DMS 273 (cell line): ENCODE data around the gene AMPH.

Experiments
- DNase-seq: peaks from one replicate; lab custom pipeline; 2025; ENCODE audit not compliant: unreplicated experiment; lab: John Stamatoyannopoulos, UW

Gene AMPH

DNA sequence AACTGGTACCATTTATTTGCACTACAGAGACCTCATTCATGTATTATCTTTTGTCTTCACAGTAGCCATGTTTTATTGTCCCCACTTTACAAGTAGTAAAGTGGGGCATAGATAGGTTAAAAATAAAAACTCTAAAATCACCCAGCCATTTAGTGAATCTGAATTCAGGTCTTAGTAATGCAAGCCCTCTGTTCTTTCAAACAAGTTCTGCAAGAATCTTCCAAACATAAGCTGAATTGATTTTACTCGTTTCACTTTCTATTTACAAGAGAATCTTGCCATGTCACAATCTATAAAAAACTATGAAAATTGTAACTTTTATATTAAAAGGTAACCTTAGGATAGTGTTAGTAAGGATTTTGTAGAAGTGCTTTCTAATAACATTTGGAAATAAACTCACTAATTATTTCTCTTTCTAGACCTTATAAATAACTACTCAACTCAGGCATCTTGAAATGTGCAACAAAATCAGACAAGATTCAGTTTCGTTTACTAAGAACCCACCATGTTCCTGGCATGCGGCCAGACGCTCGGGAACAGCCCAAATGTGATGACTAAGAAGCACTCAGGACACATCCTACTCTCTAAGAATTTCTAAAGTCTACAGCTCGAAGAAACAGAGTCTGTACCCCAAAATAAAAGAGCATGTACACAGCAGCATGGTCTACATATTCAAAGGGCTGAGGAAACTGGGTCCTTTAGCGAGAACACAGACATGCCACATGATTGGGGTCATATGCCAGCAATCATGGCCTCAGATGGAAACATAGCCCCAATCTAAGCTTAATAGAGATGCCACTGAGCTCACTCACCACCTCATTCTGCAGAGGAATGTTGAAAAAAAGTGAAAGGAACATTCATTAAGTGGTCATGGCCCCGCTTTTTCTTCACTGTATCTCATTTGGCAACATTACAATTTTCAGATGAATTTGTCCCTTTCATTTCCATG, 167.6 kb downstream of the AMPH start:
- DNase-seq, result peak; percentile 65

DNA sequence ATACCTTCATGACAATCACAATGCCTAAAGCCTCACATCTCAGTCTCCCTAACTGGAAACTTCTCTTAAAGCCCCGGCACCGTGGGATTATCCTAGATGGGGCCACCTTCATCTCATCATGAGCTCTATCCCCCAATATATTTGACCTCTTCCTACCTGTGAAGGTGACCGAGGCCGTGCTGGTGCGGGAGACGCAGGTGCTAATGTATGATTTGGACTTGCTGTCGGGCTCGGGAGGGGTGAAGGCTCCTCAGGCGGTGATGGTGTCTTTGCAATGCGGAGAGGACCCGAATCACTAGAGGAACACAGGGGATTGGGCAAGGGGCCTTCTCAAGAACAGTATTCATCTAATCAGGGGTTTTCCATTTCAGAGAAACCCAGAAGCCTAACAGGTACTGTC, 168.4 kb downstream of the AMPH start:
- no peak for DNase-seq

DNA sequence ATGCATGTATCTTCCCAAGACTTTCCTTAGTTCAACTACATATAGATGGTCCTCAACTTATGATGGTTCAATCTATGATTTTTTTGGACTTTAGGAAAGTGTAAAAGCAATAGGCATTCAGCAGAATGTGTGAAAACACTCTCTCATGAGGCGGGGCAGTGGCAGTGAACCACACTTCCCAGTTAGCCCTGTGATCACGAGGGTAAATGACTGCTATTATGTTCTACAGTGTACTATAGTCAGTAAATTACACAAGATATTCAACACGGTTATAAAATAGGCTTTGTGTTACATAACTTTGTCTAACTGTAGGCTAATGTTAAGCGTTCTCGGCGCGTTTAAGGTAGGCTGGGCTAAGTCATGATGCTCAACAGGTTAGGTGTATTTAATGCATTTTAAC, 169.3 kb downstream of the AMPH start:
- DNase-seq, result no peak

DNA sequence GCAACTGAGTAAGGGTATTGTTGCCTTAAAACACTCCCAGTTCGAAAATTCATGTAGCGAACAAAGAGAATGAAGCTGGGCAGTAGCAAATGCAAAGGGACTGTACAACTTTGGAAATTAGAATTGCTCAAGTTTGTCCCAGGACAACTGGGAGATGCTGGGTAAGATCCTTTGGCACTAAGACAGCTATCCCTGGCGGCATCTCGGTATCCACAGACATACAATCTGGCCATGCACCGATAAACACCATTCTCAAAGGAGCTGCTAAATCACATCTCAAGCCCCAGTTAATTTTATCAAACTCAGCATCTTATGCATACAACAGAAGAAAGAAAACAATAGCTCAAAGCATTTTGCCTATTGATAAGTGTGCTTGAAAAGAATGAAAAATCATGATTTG, 177.3 kb downstream of the AMPH start:
- DNase-seq, result peak; percentile 48

DNA sequence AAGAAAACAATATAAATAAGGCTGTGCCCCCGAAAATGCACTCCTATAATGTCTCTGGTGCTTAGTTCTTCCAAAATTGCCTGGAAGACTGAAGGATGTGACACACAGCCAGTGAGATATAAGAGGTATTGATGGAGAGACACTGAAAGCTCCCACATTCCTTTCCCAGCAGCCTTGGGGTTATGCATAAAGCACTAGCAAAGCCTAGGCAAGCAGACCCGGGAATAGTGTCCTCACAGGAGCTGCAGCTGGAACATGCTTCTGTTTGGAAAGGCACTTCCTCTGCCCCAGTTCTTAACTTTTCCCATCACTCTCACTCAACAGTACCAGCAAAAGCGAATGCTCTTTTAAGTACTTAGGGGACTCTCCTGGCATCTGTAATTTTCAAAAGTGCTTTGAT, 178.0 kb downstream of the AMPH start:
- peak; percentile 21 for DNase-seq

DNA sequence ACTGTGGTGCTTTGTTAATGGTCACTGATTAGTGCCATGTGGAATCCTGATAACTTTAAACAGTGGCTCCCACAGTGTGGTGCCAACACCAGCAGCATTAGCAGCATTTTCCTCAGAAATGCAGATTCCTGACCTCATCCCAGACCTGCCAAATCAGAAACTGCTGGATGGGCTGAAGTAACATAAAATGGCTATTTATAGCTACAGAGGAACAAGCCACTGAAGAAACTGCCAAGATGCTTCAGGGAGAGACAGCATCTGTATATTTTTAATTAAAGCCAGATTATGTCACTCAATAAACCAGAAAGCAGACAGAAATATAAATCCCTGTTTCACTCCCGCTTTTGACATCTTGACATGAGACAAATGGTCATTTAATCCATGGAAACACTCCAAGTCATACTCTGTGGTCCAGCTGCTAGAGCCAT, 178.5 kb downstream of the AMPH start:
- DNase-seq, result no peak

DNA sequence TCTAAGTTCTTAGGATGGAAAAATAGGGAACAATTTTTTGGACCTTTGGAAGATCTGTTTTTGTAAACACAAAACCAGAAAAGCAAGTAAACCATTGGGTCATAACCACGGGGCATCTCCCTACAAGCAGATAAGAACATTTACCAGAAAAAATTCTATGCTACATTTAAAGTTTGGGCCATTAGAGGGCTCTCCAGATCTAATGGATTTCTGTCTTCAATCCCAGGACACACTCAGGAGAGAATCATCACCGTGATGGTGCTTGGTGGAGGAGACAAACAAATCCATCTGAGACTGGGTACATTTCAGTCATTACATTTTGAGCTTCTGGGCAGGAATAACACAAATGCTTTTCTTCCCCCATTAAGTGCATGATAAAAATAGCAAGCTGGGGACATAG, 179.3 kb downstream of the AMPH start:
- peak; percentile 69 for DNase-seq

DNA sequence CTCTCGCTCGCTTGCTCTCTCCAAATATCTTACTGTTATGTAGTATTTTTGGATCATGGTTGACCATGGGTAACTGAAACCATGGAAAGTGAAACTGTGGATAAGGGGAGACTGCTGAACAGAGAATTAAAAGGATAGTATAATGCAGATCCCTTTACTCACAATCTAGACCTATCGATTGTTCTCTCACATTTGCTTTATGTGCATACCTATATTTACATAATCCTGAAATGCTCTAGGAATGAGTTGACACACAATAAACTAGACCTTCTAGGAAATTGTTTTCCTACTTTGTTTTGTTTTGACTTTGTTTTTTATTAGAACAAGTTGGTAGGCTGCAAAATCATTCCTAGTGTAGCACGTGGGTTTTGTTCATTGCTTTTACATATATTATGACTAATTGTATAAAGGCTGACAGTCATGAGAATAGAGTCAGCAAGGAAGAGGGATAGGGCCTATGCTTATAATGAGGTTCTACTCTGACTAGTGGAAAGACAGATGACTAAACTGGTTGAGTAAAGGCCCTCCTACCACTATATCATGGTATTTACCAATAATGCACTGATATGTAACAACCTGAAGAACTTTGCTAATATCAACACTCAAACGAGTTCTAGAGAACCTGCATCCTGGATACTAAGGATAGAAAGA, 182.5 kb downstream of the AMPH start:
- no peak for DNase-seq

DNA sequence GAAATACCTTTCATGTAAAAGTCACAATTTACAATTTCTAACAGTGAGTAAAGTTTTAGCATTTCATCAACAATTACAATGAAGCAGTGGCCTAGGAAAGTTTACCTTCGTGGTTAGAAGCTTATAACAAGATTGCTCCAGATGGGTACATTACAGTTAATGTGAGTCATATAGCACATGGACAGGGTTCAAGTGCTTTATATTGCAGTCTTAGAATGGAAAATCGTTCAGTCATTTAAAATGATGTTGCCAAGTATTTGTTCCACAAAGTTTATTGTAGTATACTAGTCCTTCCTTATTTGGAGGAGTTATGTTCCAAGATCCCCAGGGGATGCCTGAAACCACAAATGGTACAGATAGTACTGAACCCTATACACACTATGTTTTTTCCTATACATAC, 183.1 kb downstream of the AMPH start:
- DNase-seq, result no peak

DNA sequence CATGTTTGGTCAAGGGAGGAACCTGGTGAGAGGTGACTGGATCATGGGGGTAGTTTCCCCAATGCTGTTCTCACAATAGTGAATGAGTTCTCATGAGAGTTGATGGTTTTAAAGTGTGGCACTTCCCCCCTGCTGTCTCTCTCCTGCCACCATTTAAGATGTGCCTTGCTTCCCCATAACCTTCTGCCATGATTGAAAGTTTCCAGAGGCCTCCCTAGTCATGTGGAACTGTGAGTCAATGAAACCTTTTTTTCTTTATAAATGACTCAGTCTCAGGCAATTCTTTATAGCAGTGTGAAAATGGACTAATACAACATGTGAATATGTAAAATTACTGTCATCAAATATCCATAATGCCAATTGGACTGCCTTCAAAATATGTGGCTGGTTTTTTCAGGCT, 192.2 kb downstream of the AMPH start:
- DNase-seq, result no peak

DNA sequence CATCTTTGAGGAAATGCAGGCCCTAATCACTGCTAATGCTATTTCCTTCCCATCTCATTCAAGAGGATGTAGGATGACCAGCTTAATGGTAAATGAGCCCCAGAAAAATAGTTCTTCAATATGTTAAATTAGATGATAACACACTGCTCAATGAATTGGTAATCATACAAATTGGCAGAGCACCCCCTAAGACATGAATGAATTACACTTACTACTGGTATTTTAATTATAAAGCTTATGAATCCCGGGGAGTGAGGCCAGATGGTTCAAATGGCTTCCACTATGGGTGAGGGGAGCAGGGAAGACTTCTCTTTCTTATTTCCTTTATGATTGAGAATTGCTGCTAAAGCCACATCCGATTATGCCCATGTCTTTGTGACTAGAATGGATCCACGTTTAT, 198.5 kb downstream of the AMPH start:
- no peak for DNase-seq

DNA sequence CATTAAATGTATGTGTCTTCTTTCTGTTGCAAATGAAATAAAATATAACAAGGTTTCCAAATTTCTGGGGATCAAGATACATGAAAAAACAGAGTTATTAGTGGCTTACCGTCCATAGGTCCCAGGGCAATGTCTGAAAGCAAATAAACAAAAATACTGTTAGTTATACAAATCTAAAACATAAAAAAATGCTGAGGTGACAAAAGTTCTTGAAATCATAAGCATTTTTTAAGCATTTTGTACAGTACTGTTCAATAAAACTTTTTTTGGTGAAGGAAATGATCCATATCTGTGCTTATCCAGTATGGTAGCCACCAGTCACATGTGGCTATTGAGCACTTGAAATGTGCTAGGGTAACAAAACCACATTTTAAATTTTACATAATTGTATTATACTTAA, 199.1 kb downstream of the AMPH start:
- DNase-seq, result no peak

DNA sequence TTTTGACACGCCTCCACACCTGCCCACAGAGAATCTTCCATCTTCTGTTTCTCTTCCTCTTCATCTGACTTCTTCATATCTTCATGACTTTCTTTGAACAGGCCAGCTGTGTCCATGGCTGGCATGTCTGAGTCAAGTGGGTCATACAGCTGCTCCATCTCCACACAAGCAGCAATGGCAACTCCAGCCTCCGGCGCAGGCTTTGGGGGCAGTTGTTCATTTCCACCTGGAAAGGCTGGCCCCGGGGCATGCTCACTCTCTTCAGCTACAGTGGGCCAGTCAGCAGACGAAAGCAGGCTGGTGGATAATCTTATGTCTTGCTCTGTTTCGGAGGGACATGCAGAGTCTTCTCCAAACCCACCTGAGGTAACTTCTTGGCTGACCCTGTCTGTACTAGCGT, 202.1 kb downstream of the AMPH start:
- DNase-seq, result no peak

DNA sequence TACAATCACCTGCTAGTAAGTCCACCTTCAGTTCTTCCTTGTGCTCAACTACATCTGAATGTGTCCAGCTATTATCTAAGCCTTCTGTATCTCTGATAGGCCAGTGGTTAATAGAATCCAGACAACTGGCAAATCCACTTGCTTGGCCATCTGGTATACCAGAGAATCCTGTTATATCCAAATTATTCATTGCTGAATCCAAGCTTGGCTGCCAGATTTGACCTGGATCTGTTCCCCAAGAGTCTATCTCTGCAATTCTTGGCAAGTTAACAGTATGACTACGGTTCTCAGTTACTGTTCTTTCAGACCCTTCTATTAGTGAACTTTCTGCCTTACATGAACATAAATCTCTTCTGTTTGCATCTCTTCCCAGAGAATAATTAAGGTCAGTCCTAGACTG, 203.1 kb downstream of the AMPH start:
- DNase-seq, result peak; percentile 36

DNA sequence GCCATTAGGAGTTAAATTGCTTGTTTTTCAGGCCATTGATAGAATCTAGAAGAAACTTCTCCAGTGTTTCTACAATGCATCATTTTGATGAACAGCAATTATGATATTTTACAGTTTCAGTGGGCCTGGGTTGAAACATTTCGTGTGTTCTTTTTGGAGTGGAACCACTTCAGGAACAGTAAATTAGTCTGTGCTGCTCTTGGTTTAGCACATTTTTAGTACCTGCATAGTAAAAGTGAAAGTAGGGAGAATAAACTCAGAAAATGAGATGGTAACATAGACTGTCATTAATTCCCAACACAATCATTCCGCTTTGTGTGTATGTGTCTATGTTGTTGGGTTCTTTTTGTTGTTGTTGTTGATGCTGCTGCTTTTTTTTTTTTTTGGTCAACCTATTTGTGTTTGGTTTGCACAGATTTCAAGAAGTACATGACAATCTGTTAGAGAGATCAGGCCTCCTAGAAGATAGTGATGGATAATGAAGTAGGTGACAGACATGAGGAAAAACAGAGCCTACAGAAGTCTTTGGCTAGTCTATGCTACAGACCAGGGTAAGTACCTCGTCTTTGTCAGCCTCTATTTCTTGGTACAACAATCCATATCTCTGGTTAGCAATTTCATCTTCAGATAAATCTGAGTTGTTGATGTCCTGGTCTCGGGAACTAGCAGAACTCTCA, 203.8 kb downstream of the AMPH start:
- DNase-seq, result no peak

DNA sequence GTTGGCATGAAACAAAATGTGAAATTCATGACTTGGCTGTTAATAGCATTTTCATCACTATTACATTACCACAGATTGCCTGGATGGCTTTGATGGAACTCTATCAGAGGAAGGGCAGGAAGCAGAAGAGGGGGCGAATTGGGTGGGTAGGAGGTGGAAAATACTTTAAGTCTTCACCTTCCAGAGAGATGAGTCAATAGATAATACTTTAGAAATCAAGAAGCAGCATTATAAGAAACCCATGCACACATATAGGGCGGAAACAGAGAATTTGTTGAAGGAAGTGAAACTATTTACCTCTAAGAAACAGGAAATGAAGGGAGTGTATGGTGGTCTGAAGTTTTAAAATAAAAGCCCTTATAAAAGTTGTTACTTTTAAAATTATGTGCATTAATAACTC, 205.7 kb downstream of the AMPH start:
- DNase-seq, result no peak

DNA sequence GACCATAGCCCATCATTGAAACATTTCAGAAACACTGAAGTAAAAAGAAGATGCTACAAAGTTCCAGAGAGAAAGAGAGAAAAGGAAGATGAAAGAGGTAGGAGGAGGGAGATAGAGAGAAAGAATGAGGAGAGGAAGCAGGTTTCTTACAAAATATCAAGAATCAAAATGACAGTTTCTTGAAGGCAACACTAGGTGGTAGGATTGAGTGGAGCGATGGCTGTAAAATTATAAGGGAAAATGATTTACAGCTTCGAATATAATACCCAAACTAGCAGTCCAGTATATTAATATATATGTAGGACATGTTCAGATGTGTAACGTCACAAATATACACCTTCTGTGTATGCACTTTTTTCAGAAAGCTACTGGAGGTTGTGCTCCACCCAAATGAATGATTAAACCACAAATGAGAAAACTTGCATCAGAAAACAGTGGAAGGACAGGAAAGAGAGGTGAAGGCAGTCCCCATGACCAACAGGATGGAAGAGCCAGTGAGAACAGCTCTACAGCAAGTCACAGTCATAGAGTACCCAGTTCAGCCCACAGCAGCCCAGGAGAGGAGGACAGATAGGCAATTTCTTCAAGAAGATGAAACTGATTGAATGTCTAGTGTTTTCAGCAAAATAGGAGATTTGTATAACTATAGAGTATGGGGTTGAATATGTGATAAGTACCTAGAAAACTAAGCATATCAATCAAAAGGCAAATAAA, 206.3 kb downstream of the AMPH start:
- DNase-seq, result no peak

DNA sequence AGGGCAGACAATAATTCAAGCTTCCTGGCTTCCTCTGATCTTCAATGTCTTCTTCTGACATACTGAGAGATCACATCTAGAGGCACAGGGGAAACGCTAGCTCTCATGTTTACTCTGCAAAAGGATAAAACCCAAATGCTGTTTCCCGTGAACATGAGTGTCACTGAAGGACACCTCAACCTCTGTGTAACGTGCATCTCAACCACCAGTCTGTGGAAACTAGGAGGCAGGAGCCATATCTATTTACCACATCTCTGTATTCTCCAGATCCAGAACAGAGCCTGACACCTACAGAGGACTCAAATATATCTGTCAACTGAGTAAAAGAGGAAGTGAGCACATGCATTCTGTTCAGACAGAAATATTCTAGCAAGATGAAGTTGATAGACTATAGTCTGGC, 217.4 kb downstream of the AMPH start:
- DNase-seq, result no peak

DNA sequence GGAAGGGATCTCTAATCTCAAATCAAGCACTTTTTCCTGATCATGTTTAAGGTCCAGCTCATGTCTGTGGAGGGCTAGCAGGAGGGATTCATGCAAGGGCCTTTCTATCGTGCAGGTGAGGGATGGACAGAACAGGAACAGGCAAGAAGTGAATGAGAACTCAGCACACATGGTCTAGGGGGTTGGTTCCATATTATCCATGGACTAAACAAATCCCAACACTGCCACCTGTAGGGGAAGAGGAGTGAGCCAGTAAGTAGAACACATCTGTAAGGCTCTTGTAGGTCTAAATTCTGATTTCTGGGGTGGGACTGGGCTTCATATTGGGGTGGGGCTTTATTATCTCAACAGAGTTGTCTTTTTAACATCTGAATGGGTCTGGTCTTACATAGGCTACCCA, 219.8 kb downstream of the AMPH start:
- peak; percentile 60 for DNase-seq

DNA sequence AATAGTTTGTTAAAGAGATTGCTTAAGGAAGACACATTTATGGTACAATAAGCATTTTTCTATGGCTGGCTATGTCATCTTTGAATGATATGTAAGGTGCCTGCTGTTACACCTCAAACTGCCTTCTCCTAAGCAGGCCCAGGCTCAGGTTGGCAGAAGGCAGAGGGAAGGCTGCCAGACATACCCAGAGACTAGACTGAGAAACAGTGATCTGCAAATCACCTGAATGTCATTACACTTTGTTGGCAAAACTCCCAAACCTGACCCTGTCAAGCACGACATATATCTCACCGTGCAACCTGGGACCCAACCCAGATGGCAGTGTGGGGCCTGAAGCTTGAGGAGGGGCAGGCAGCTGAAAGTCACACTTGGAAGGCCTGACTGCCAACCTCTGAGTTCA, 221.1 kb downstream of the AMPH start:
- DNase-seq, result peak; percentile 30

DNA sequence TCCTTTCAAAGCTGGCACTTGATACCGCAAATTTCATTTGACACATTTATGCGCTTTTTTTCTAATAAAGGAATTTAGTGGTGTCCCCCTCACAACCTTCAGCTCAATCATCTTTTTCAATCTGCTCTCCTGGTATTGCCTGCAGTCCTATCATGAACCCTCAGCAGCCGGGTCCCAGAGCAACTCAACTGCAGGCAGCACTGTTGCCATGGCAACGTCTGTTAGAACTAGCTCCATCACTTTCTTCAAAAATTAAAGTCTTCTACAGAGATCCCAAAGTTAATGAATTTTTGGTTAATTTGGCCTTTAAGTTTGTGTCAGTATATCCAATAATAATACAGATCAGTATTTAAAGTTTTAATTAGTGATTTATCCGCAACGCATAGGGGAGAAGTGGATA, 221.6 kb downstream of the AMPH start:
- DNase-seq, result peak; percentile 37
